H9 (cell line): ENCODE results near the gene APBB3. TPM values are rescaled to one million over a fixed set of nuclear protein-coding genes. Genes with fewer than 3 reads are reported as not detected.
A peak's percentile ranks its signal among the peaks of the same experiment; 100 is the strongest.
"Not testable (repeated sequence)": the region's sequence is repeated elsewhere in the genome, so short reads cannot be mapped to it uniquely, and the experiment has no call there.

Experiments
- DNase-seq: peaks from one replicate; pipeline ENCODE4 v3.0.0-alpha.2; 2017
- H2AFZ ChIP-seq: one replicate; pipeline ENCODE4 v1.6.1; 2013; ENCODE audit warnings: mild to moderate bottlenecking, low read length, control low read depth, moderate library complexity
- H2AK5ac ChIP-seq: 2 replicates; pipeline ENCODE4 v1.6.1; 2013; ENCODE audit warnings: low read length, control low read depth, mixed read lengths; ENCODE audit not compliant: insufficient read length
- H2BK120ac ChIP-seq: one replicate; pipeline ENCODE4 v1.6.1; 2013; ENCODE audit warnings: low read depth, mild to moderate bottlenecking, low read length, control low read depth, inconsistent platforms; ENCODE audit not compliant: poor library complexity, severe bottlenecking
- H2BK12ac ChIP-seq: 2 replicates; pipeline ENCODE4 v1.6.1; 2013; ENCODE audit warnings: low read length, control low read depth, mixed read lengths, low read depth; ENCODE audit not compliant: insufficient read length
- H2BK15ac ChIP-seq: 2 replicates; pipeline ENCODE4 v1.6.1; 2013; ENCODE audit warnings: low read depth, low read length, control low read depth
- H2BK20ac ChIP-seq: one replicate; pipeline ENCODE4 v1.6.1; 2013; ENCODE audit warnings: low read depth, mild to moderate bottlenecking, low read length, control low read depth, inconsistent platforms; ENCODE audit not compliant: poor library complexity, severe bottlenecking
- H2BK5ac ChIP-seq: 2 replicates; pipeline ENCODE4 v1.6.1; 2013; ENCODE audit warnings: low read length, control low read depth, mixed read lengths; ENCODE audit not compliant: insufficient read length
- H3K14ac ChIP-seq: 2 replicates; pipeline ENCODE4 v1.6.1; 2013; ENCODE audit warnings: low read length, control low read depth; ENCODE audit not compliant: insufficient read depth
- H3K18ac ChIP-seq: 2 replicates; pipeline ENCODE4 v1.6.1; 2013; ENCODE audit warnings: low read depth, mild to moderate bottlenecking, mixed read lengths, low read length, control low read depth; ENCODE audit not compliant: insufficient read length
- H3K23ac ChIP-seq: 2 replicates; pipeline ENCODE4 v1.6.1; 2013; ENCODE audit warnings: low read length, control low read depth, mixed read lengths, low read depth; ENCODE audit not compliant: insufficient read length
- H3K23me2 ChIP-seq: 2 replicates; pipeline ENCODE4 v1.6.1; 2013; ENCODE audit warnings: low read depth, mild to moderate bottlenecking, mixed read lengths, low read length, control low read depth; ENCODE audit not compliant: insufficient read length, poor library complexity, severe bottlenecking
- H3K27ac ChIP-seq: 2 replicates; pipeline ENCODE4 v1.5.1; 2013; ENCODE audit warnings: low read length, control low read depth, mixed read lengths, low read depth; ENCODE audit not compliant: insufficient read length
- H3K27me3 ChIP-seq: 2 replicates; pipeline ENCODE4 v1.6.1; 2013; ENCODE audit warnings: low read length, control low read depth, inconsistent platforms; ENCODE audit not compliant: insufficient read depth
- H3K4ac ChIP-seq: 2 replicates; pipeline ENCODE4 v1.6.1; 2013; ENCODE audit warnings: low read depth, mild to moderate bottlenecking, control low read depth, inconsistent platforms, low read length, moderate library complexity
- H3K4me1 ChIP-seq: 2 replicates; pipeline ENCODE4 v1.6.1; 2013; ENCODE audit warnings: low read length, control low read depth, inconsistent platforms; ENCODE audit not compliant: insufficient read depth
- H3K4me2 ChIP-seq: 2 replicates; pipeline ENCODE4 v1.6.1; 2013; ENCODE audit warnings: low read length, control low read depth, mixed read lengths; ENCODE audit not compliant: insufficient read length, insufficient read depth
- H3K56ac ChIP-seq: 2 replicates; pipeline ENCODE4 v1.6.1; 2013; ENCODE audit warnings: low read depth, mild to moderate bottlenecking, mixed read lengths, low read length, control low read depth; ENCODE audit not compliant: insufficient read length
- H3K79me1 ChIP-seq: 2 replicates; pipeline ENCODE4 v1.6.1; 2013; ENCODE audit warnings: low read depth, mild to moderate bottlenecking, moderate library complexity, low read length, control low read depth, inconsistent platforms; ENCODE audit not compliant: insufficient read depth, poor library complexity, severe bottlenecking
- H3K79me2 ChIP-seq: 2 replicates; pipeline ENCODE4 v1.6.1; 2013; ENCODE audit warnings: low read length, control low read depth, inconsistent platforms; ENCODE audit not compliant: insufficient read depth
- H3K9ac ChIP-seq: 2 replicates; pipeline ENCODE4 v1.6.1; 2013; ENCODE audit warnings: low read length, control low read depth, mixed read lengths; ENCODE audit not compliant: insufficient read length; ENCODE audit errors: extremely low read depth
- H3K9me3 ChIP-seq: one replicate; pipeline ENCODE4 v1.6.1; 2013; ENCODE audit warnings: low read depth, low read length, inconsistent platforms; ENCODE audit not compliant: control insufficient read depth
- H3T11ph ChIP-seq: one replicate; pipeline ENCODE4 v1.6.1; 2013; ENCODE audit warnings: mild to moderate bottlenecking, low read length, control low read depth, inconsistent platforms
- H4K20me1 ChIP-seq: one replicate; pipeline ENCODE4 v1.6.1; 2013; ENCODE audit not compliant: control insufficient read depth, insufficient read length, insufficient read depth
- H4K5ac ChIP-seq: 2 replicates; pipeline ENCODE4 v1.6.1; 2013; ENCODE audit warnings: low read depth, mild to moderate bottlenecking, mixed read lengths, low read length, control low read depth; ENCODE audit not compliant: insufficient read length
- H4K8ac ChIP-seq: replicated peaks from 2 replicates; pipeline ENCODE4 v1.6.1; 2013; ENCODE audit warnings: low read length, control low read depth, mixed read lengths, low read depth; ENCODE audit not compliant: insufficient read length
- H4K91ac ChIP-seq: 2 replicates; pipeline ENCODE4 v1.6.1; 2013; ENCODE audit warnings: low read depth, mild to moderate bottlenecking, moderate library complexity, mixed read lengths, low read length, control low read depth; ENCODE audit not compliant: insufficient read length
- H3K27ac Mint-ChIP-seq, 3 experiments: 2 replicates in 2 of 3; 3 replicates in 1 of 3; pipeline ENCODE4 v1.8.0; 2020 to 2021; ENCODE audit warnings: mixed read lengths in 3 of 3, mild to moderate bottlenecking in 1 of 3, moderate library complexity in 1 of 3
- H3K27me3 Mint-ChIP-seq: 2 replicates; pipeline ENCODE4 v1.8.0; 2021; ENCODE audit warnings: low read depth, mild to moderate bottlenecking, moderate library complexity, mixed read lengths
- H3K36me3 Mint-ChIP-seq, 3 experiments: 2 replicates in 2 of 3; 3 replicates in 1 of 3; pipeline ENCODE4 v1.8.0; 2020 to 2021; ENCODE audit warnings: low read depth in 3 of 3, mixed read lengths in 3 of 3; ENCODE audit not compliant: insufficient read depth in 1 of 3
- H3K4me1 Mint-ChIP-seq, 2 experiments: 2 replicates each; pipeline ENCODE4 v1.8.0; 2020; ENCODE audit warnings: mixed read lengths in 2 of 2
- H3K4me3 Mint-ChIP-seq, 2 experiments: 2 replicates in 1 of 2; 3 replicates in 1 of 2; pipeline ENCODE4 v1.8.0; 2020 to 2021; ENCODE audit warnings: mild to moderate bottlenecking in 2 of 2, mixed read lengths in 2 of 2, moderate library complexity in 1 of 2
- H3K9me3 Mint-ChIP-seq, 2 experiments: 2 replicates in 1 of 2; 3 replicates in 1 of 2; pipeline ENCODE4 v1.8.0; 2020; ENCODE audit warnings: mild to moderate bottlenecking in 2 of 2, mixed read lengths in 2 of 2, moderate library complexity in 1 of 2
- CTCF ChIP-seq: fragments of 200-600 bp; sonication (generic); conservative IDR thresholded peaks from 3 replicates; pipeline ENCODE4 v1.8.0; 2021; ENCODE audit warnings: antibody characterized with exemption, mild to moderate bottlenecking
- WGBS: extraction: QIAGEN DNeasy Blood & Tissue Kit; methylation state at CpG from one replicate; pipeline ENCODE4 v1.1.7; 2013; ENCODE audit warnings: missing lambda C conversion rate, low lambda C conversion rate, mixed read lengths; ENCODE audit not compliant: insufficient read length; ENCODE audit errors: extremely low coverage; 5-methylcytosine and 5-hydroxymethylcytosine counted together
- total RNA-seq: library from RNA; stranded (reverse); gene quantifications from 2 replicates; pipeline ENCODE4 v1.2.1, GENCODE V29; 2021

The APBB3 gene
- total RNA-seq, 1 experiment from 2014 or later = 23.8 TPM

- H2AK5ac ChIP-seq = no peak overlapping the region
- no peaks in the 10 kb centered on the region for H3K9me3 ChIP-seq
- H3K23me2 ChIP-seq = no peaks in the 10 kb centered on the region
- H4K8ac ChIP-seq = no peak overlapping the region
- no peaks in the 10 kb centered on the region for H4K20me1 ChIP-seq
- no peak overlapping the region for H3K18ac ChIP-seq
- no peak overlapping the region for H3K9ac ChIP-seq
- H4K5ac ChIP-seq = no peak overlapping the region
- no peaks in the 10 kb centered on the region for H3K27me3 ChIP-seq
- no peak overlapping the region for H3K23ac ChIP-seq
- no CpG with 5 or more reads among the region's 6 CpGs for WGBS
- H2BK15ac ChIP-seq = no peak overlapping the region
- H2BK120ac ChIP-seq = no peak overlapping the region
- no peaks in the 10 kb centered on the region; a peak in 1 of 5 replicates for H3K9me3 Mint-ChIP-seq
- H3K27ac ChIP-seq = no peak overlapping the region
- no peak overlapping the region for H3K4me2 ChIP-seq
- H3K79me2 ChIP-seq = no peaks in the 10 kb centered on the region
- H4K91ac ChIP-seq = no peak overlapping the region
- H2AFZ ChIP-seq = no peak overlapping the region
- no peaks in the 10 kb centered on the region for H3K36me3 Mint-ChIP-seq
- H3K4me1 ChIP-seq = no peaks in the 10 kb centered on the region
- peak overlapping the region; percentile 32; the same call in 1 of the 2 replicates for H3K14ac ChIP-seq
- H3K27ac Mint-ChIP-seq = no peak overlapping the region
- H3T11ph ChIP-seq = no peak overlapping the region
- H2BK12ac ChIP-seq = no peak overlapping the region
- H3K27me3 Mint-ChIP-seq = peaks cover 6% of the 10 kb centered on the region
- H3K79me1 ChIP-seq = no peaks in the 10 kb centered on the region
- H2BK20ac ChIP-seq = no peak overlapping the region
- no peak for TF ChIP-seq CTCF
- no peak for DNase-seq
- no peak overlapping the region for H2BK5ac ChIP-seq
- H3K4ac ChIP-seq = no peak overlapping the region
- no peak overlapping the region for H3K56ac ChIP-seq
- H3K4me1 Mint-ChIP-seq = peaks cover 5 to 6% of the 10 kb centered on the region in 2 experiments
- no peak overlapping the region for H3K4me3 Mint-ChIP-seq
These were observed 29.8 kb upstream of the APBB3 start for GRCh38 chr5:140594169-140594568.

GRCh38 chr5:140593070-140593469 lies 28.7 kb upstream of the APBB3 start:
- not testable (repeated sequence) for H4K5ac ChIP-seq, H3K4ac ChIP-seq, H3K4me1 Mint-ChIP-seq, H3K79me2 ChIP-seq, H3K23ac ChIP-seq, H3K36me3 Mint-ChIP-seq, DNase-seq, H3T11ph ChIP-seq, H3K4me2 ChIP-seq, H3K18ac ChIP-seq, H3K4me1 ChIP-seq, H4K20me1 ChIP-seq, H3K9me3 ChIP-seq, H3K23me2 ChIP-seq, H2BK12ac ChIP-seq, H4K91ac ChIP-seq, H3K56ac ChIP-seq, H2BK15ac ChIP-seq, H2BK20ac ChIP-seq, H3K79me1 ChIP-seq, H3K9me3 Mint-ChIP-seq, H3K27me3 Mint-ChIP-seq, H2BK5ac ChIP-seq, H2AFZ ChIP-seq, H4K8ac ChIP-seq, H3K27me3 ChIP-seq, H2AK5ac ChIP-seq, H3K27ac ChIP-seq, H2BK120ac ChIP-seq
- peak overlapping the region in 1 of 2 experiments; percentile 54; a peak in 3 of 5 replicates for H3K4me3 Mint-ChIP-seq
- H3K9ac ChIP-seq = peak overlapping the region; percentile 42
- WGBS = no CpG with 5 or more reads among the region's 14 CpGs
- peak overlapping the region in 2 of 3 experiments; percentile 31 to 79; a peak in 2 of 7 replicates for H3K27ac Mint-ChIP-seq
- peak overlapping the region; percentile 78 for H3K14ac ChIP-seq
